Fibroblast of lung (primary cell): ENCODE data around the gene NHERF1. TPM values are rescaled to one million over a fixed set of nuclear protein-coding genes. Genes with fewer than 3 reads are reported as not detected.
A peak's percentile ranks its signal among the peaks of the same experiment; 100 is the strongest.

Experiments used
- DNase-seq, 2 donors: peaks; one replicate each; pipeline versions ENCODE4 v3.0.0 to v3.0.0-alpha.2; 2010; ENCODE audit warnings: low read depth in 2 of 2
- H2AFZ ChIP-seq: 2 replicates; pipeline ENCODE4 v1.5.1; 2012; ENCODE audit warnings: low read length, control low read depth, inconsistent platforms
- H3K27ac ChIP-seq: 2 replicates; pipeline ENCODE4 v1.5.1; 2011; ENCODE audit warnings: low read length, control low read depth; ENCODE audit not compliant: insufficient read depth
- H3K27me3 ChIP-seq: 2 replicates; pipeline ENCODE4 v1.5.1; 2011; ENCODE audit warnings: mild to moderate bottlenecking, low read length; ENCODE audit not compliant: control insufficient read depth, insufficient read depth
- H3K36me3 ChIP-seq: 2 replicates; pipeline ENCODE4 v1.5.1; 2011; ENCODE audit warnings: low read length; ENCODE audit not compliant: control insufficient read depth, insufficient read depth
- H3K4me1 ChIP-seq: 2 replicates; pipeline ENCODE4 v1.5.1; 2011; ENCODE audit warnings: low read length; ENCODE audit not compliant: control insufficient read depth, insufficient read depth; ENCODE audit errors: extremely low read depth
- H3K4me2 ChIP-seq: 2 replicates; pipeline ENCODE4 v1.5.1; 2011; ENCODE audit warnings: low read length, control low read depth; ENCODE audit not compliant: insufficient read depth; ENCODE audit errors: extremely low read depth
- H3K4me3 ChIP-seq, 4 experiments: fragments of 200-600 bp in 1 of 4; sonication (generic) in 1 of 4; replicated peaks in 1 of 4; 2 replicates each; pipeline ENCODE4 v1.5.1; 2011 to 2016; ENCODE audit warnings: low read length in 4 of 4, low read depth in 3 of 4, mild to moderate bottlenecking in 3 of 4, control low read depth in 2 of 4, inconsistent platforms in 1 of 4, mixed read lengths in 1 of 4; ENCODE audit not compliant: insufficient read depth in 1 of 4; ENCODE audit errors: control extremely low read depth in 1 of 4
- H3K79me2 ChIP-seq: 2 replicates; pipeline ENCODE4 v1.5.1; 2012; ENCODE audit warnings: mild to moderate bottlenecking, low read length, inconsistent platforms; ENCODE audit not compliant: control insufficient read depth, insufficient read depth
- H3K9ac ChIP-seq: 2 replicates; pipeline ENCODE4 v1.5.1; 2011; ENCODE audit warnings: mild to moderate bottlenecking, low read length, control low read depth; ENCODE audit not compliant: insufficient read depth
- H3K9me3 ChIP-seq: 2 replicates; pipeline ENCODE4 v1.5.1; 2012; ENCODE audit warnings: low read depth, low read length; ENCODE audit not compliant: control insufficient read depth, insufficient read depth
- H4K20me1 ChIP-seq: 2 replicates; pipeline ENCODE4 v1.5.1; 2011; ENCODE audit warnings: low read length; ENCODE audit not compliant: control insufficient read depth, insufficient read depth; ENCODE audit errors: extremely low read depth
- CTCF ChIP-seq, 2 donors: IDR thresholded peaks in 1 of 2; conservative IDR thresholded peaks in 1 of 2; 1 replicate in 1 of 2; 2 replicates in 1 of 2; pipeline ENCODE4 v1.5.1; 2011 to 2012; ENCODE audit warnings: low read length in 2 of 2, control low read depth in 1 of 2, inconsistent platforms in 1 of 2, low read depth in 1 of 2, mild to moderate bottlenecking in 1 of 2
- EZH2 ChIP-seq: IDR thresholded peaks from 2 replicates; pipeline ENCODE4 v1.5.1; 2012; ENCODE audit warnings: low read length, control low read depth, mild to moderate bottlenecking; ENCODE audit errors: missing control alignments
- polyA plus RNA-seq, 2 donors: library from polyadenylated mRNA; depleted of rRNA in 1 of 2; stranded (reverse) in 1 of 2; unstranded in 1 of 2; fragments of >200 nt; gene quantifications; 2 replicates each; pipeline ENCODE4 v1.2.1, GENCODE V29; 2011 to 2012; ENCODE audit warnings: missing spikeins in 1 of 2
- total RNA-seq: library from RNA; depleted of rRNA; stranded (reverse); fragments of >200 nt; gene quantifications from 2 replicates; pipeline ENCODE4 v1.2.1, GENCODE V29; 2014

NHERF1 gene
- total and polyA plus RNA-seq, 2 donors (not counting 1 experiment from before 2014, with no cell fraction given): 10.2 to 13.9 TPM

GRCh38 chr17:74730491-74731346 is 17.7 kb upstream of the NHERF1 start:
- no peaks in the 10 kb centered on the region for H3K79me2 ChIP-seq
- H3K4me2 ChIP-seq: no peak overlapping the region
- no peak overlapping the region for H3K27ac ChIP-seq
- no peaks in the 10 kb centered on the region for H3K27me3 ChIP-seq
- peak in 1 of 2 donors; percentile 21 for DNase-seq
- TF ChIP-seq CTCF (conservative IDR thresholded peaks at IDR 0.05 in 1 of 2, IDR thresholded peaks at IDR 0.05 in 1 of 2; ENCODE audit: low read depth in 1 of 2, low read length in 2 of 2): no peak
- no peak for TF ChIP-seq EZH2
- no peaks in the 10 kb centered on the region for H3K4me1 ChIP-seq
- H3K4me3 ChIP-seq: no peak overlapping the region
- no peak overlapping the region for H3K9ac ChIP-seq
- H3K36me3 ChIP-seq: no peaks in the 10 kb centered on the region
- H3K9me3 ChIP-seq: no peaks in the 10 kb centered on the region
- no peak overlapping the region for H2AFZ ChIP-seq
- no peaks in the 10 kb centered on the region for H4K20me1 ChIP-seq

- H4K20me1 ChIP-seq: no peaks in the 10 kb centered on the region
- no peak overlapping the region for H3K9ac ChIP-seq
- no peaks in the 10 kb centered on the region for H3K4me1 ChIP-seq
- no peak overlapping the region for H3K4me2 ChIP-seq
- H2AFZ ChIP-seq: no peak overlapping the region
- H3K4me3 ChIP-seq: no peak overlapping the region
- H3K36me3 ChIP-seq: no peaks in the 10 kb centered on the region
- no peak for TF ChIP-seq EZH2
- no peak for TF ChIP-seq CTCF (conservative IDR thresholded peaks at IDR 0.05 in 1 of 2, IDR thresholded peaks at IDR 0.05 in 1 of 2; ENCODE audit: low read depth in 1 of 2, low read length in 2 of 2)
- H3K27me3 ChIP-seq: no peaks in the 10 kb centered on the region
- no peak overlapping the region for H3K27ac ChIP-seq
- no peak for DNase-seq
- no peaks in the 10 kb centered on the region for H3K79me2 ChIP-seq
- H3K9me3 ChIP-seq: no peaks in the 10 kb centered on the region
Observed at GRCh38 chr17:74731347-74731605, 17.2 kb upstream of the NHERF1 start.

- Histone ChIP-seq H3K4me3 (no peak overlapping the region), H3K4me2 (no peak overlapping the region), H3K27ac (no peak overlapping the region), H4K20me1 (no peaks in the 10 kb centered on the region), H3K4me1 (no peaks in the 10 kb centered on the region), H3K36me3 (no peaks in the 10 kb centered on the region), H3K9me3 (no peaks in the 10 kb centered on the region), H3K27me3 (peaks cover 2% of the 10 kb centered on the region), H2AFZ (no peak overlapping the region), H3K9ac (no peak overlapping the region), H3K79me2 (no peaks in the 10 kb centered on the region)
- TF ChIP-seq EZH2: no peak
- TF ChIP-seq CTCF (conservative IDR thresholded peaks at IDR 0.05 in 1 of 2, IDR thresholded peaks at IDR 0.05 in 1 of 2; ENCODE audit: low read depth in 1 of 2, low read length in 2 of 2): no peak
- DNase-seq: no peak
Observed at GRCh38 chr17:74732042-74732867, 16.2 kb upstream of the NHERF1 start.
